Choroid plexus epithelial cell (primary cell): ENCODE results near the gene HAGHL.

Experiments
- DNase-seq: peaks from one replicate; pipeline ENCODE4 v3.0.0-alpha.2; 2010; ENCODE audit warnings: low read depth
- H3K4me3 ChIP-seq: 2 replicates; pipeline ENCODE4 v1.5.1; 2011; ENCODE audit warnings: low read depth, mild to moderate bottlenecking, control low read depth, low read length, moderate library complexity
- TF ChIP-seq, protein P1 (sequence below): conservative IDR thresholded peaks from 2 replicates; pipeline ENCODE4 v1.5.1; 2011; ENCODE audit warnings: low read depth, mild to moderate bottlenecking, control low read depth, inconsistent platforms, low read length, moderate library complexity

HAGHL gene, protein sequence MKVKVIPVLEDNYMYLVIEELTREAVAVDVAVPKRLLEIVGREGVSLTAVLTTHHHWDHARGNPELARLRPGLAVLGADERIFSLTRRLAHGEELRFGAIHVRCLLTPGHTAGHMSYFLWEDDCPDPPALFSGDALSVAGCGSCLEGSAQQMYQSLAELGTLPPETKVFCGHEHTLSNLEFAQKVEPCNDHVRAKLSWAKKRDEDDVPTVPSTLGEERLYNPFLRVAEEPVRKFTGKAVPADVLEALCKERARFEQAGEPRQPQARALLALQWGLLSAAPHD

DNA sequence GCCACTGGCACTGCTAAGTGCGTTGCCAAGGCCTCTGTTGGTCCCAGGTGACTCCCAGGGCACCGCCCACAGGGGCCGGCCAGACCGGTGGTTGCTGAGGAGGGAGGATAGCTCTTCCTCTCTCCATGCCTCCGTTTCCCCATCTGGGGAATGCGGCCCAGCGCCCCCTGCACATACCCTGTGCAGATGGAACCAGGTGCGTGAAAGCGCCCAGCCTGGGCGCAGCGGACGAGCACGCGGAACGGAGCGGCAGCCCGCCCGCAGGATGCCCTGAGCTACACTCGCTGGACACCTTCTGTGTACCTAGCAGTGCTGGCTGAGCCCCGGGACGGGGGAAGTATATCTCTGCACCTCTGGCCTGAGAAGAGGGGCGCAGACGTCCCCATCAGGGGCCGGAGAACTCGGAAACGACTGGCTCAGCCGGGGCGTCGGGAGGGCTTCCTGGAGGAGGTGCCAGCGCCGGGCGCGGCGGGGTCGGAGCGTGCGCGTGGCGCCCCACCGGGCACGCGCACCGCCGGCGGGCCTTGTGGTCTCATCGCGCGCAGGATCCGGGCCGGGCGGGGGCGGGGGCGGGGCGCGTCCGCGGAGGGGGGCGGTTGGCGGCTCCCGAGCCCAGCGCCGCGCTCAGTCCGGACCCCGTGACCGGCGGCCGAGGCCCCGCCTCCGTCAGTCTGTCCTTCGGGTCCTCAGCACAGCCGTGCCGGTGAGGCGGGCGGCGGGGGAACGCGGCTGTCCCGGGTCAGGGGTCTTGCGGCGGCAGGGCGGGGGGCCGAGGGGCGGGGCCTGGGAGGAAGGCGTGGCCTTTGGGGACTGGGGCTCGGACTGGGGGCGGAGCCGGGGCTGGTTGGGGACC, at the start of gene HAGHL, which contains the start of gene CCDC78:
HAGHL (plus strand) TSS at position 669 of the 853 bp plus-strand sequence. CDS start 404 bp downstream, outside the sequence.
CCDC78 (minus strand) TSS at position 6 of the 853 bp plus-strand sequence. CDS start 76 bp downstream, outside the sequence.
- TF ChIP-seq, protein P1, sequence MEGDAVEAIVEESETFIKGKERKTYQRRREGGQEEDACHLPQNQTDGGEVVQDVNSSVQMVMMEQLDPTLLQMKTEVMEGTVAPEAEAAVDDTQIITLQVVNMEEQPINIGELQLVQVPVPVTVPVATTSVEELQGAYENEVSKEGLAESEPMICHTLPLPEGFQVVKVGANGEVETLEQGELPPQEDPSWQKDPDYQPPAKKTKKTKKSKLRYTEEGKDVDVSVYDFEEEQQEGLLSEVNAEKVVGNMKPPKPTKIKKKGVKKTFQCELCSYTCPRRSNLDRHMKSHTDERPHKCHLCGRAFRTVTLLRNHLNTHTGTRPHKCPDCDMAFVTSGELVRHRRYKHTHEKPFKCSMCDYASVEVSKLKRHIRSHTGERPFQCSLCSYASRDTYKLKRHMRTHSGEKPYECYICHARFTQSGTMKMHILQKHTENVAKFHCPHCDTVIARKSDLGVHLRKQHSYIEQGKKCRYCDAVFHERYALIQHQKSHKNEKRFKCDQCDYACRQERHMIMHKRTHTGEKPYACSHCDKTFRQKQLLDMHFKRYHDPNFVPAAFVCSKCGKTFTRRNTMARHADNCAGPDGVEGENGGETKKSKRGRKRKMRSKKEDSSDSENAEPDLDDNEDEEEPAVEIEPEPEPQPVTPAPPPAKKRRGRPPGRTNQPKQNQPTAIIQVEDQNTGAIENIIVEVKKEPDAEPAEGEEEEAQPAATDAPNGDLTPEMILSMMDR = no peak
- peak; percentile 64 for DNase-seq
- peak within 1 kb of the TSS; percentile 68 for H3K4me3 ChIP-seq

DNA sequence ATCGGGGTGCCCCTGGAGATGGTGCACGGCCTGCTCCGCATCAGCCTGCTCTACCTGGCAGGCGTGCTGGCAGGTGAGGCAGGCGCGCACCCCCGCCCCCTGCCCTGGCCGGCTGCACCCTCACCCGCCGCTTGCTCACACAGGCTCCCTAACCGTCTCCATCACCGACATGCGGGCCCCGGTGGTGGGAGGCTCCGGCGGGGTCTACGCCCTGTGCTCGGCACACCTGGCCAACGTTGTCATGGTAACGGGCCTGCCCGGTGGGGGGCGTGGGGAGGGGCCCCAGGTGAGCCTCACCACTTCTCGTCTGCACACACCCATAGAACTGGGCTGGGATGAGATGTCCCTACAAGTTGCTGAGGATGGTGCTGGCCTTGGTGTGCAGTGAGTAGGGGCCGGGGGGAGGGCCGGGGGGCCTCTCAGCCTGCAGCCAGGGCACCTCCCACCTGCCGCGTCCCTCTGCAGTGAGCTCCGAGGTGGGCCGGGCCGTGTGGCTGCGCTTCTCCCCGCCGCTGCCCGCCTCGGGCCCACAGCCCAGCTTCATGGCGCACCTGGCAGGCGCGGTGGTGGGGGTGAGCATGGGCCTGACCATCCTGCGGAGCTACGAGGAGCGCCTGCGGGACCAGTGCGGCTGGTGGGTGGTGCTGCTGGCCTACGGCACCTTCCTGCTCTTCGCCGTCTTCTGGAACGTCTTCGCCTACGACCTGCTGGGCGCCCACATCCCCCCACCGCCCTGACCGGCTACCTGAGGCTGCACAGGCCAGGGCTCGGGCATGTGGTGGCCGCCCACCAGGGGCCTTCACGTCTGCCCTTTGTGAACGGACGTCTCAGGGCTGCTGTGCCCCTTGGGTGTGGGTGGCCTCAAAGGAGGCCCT, 49.4 kb upstream of the HAGHL start:
- H3K4me3 ChIP-seq = no peak overlapping the region
- no peak for DNase-seq
- TF ChIP-seq, protein P1 = no peak

DNA sequence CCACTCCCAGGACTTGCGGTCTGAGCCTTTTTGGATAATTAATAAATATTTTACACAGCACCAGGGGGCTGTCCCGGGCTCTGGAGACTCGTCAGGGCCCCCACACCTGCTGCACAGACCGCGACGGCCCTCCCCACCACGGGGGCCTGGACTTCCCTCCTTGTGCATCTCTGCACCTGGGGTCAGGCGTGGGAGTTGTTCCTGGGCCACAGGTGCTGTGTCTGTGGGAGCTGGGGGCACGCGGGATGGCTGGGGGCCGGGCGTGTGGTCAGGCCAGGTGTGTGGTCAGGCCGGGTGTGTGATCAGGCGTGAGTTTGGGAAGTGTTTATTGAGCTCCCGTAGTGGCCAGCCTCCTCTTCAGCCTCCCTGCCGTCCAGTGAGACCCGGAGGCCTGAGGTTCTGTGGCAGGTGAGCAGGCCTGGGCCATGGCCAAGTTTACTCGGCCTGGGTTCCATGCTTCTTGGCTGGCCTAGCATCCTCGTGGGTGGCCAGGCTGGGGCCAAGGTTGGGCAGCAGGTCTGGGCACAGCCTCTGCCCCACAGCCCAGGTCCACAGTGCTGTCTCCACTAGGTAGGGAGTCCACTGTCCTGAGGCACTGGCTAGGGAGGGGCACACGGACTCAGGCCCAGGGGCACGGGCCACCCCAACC, 48.6 kb upstream of the HAGHL start:
- TF ChIP-seq, protein P1 = no peak
- no peak overlapping the region for H3K4me3 ChIP-seq
- DNase-seq = no peak

DNA sequence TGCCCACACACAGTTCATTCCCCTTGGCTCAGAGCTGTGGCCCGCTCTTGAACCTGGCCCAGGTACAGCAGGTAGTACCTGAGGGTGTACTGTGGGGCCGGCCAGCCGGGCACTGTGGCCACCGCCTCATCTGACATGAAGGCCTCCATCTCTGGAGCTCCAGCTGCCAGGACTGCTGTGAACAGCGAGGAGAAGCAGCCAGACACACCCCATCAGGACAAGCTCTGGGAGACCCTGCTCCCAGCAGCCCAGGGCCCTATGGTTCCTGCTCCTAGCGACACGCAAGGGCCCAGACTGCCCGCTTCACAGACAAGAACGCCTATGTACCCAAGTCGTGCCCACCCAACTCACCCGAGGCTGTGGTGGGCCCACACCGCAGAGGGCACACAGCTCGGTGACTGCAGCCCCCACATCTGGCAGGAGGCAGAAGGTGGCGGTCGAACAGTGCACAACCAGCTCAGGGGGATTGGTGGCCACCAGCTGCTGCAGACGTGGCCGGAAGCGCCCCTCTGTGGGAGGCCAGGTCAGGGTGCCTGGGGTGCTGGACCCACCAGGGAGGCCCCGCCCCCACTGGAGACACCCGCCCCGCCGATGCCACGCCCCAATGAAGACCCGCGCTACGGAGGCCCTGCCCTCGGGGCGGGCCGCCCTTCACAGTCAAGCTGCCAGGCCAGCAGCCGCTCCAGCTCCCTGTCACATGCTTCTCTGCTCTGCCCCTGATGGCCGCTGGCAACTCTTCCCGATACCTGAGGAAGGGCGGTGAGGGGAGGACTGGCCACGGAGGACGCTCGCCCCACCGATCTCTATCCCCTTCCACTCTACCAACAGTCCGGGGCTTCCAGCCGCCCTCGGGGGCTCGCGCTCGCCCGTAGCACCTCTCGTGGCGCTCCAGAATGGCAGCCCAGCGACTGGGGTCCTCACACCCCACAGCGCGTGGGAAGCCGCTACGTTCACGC, 47.8 kb upstream of the HAGHL start:
- DNase-seq = peak; percentile 56
- peak overlapping the region; percentile 62 for H3K4me3 ChIP-seq
- TF ChIP-seq, protein P1 = no peak

DNA sequence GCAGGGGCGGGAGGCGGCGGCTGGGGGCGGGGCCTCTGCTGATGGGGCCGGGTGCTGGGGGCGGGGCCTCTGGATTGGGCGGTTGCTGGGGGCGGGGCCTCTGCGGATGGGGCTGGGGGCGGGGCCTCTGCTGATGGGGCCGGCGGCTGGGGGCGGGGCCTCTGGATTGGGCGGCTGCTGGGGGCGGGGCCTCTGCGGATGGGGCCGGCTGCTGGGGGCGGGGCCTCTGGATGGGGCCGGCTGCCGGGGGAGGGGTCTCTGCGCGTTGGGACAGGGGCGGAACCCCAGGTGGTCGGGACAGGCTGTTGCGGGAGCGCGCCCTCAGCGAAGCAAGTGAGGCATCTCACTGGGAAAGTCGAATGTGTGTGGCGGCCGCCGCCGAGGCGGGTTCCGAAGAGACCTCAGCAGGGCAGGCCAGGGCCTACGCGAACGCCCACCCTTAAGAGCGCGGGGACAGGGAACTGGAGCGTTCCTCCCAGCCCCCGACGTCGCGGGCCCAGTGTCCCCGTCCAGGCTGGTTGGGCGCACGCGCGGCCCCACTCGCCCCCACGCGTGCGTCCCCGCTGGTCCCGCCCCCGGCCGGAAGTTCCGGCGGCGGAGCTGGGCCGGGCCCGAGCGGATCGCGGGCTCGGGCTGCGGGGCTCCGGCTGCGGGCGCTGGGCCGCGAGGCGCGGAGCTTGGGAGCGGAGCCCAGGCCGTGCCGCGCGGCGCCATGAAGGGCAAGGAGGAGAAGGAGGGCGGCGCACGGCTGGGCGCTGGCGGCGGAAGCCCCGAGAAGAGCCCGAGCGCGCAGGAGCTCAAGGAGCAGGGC, 46.9 kb upstream of the HAGHL start, which contains the start of gene STUB1:
STUB1 (plus strand) TSS at position 597 of the 811 bp plus-strand sequence; CDS start at position 713, 116 bp downstream.
- DNase-seq = peak; percentile 87
- TF ChIP-seq, protein P1 = no peak
- H3K4me3 ChIP-seq = peak within 1 kb of the TSS; percentile 82
